Measurements from ENCODE around the gene KRT82. TPM values are rescaled to one million over a fixed set of nuclear protein-coding genes. Genes with fewer than 3 reads are reported as not detected.
A peak's percentile ranks its signal among the peaks of the same experiment; 100 is the strongest.

KRT82 gene
- total RNA-seq, 2 donors from 2014 or later: not detected

- H3K27ac Mint-ChIP-seq: no peak overlapping the region
- H3K9me3 Mint-ChIP-seq: no peaks in the 10 kb centered on the region
- peaks cover 4% of the 10 kb centered on the region for H3K4me1 Mint-ChIP-seq
- H3K4me3 Mint-ChIP-seq: no peak overlapping the region
- H3K27me3 Mint-ChIP-seq: peaks cover 32% of the 10 kb centered on the region
- H3K36me3 Mint-ChIP-seq (ENCODE audit: low read depth): no peaks in the 10 kb centered on the region
- ATAC-seq (replicated peaks): no peak
Measured at GRCh38 chr12:52439420-52439819, 33.3 kb upstream of the KRT82 start.

DNA sequence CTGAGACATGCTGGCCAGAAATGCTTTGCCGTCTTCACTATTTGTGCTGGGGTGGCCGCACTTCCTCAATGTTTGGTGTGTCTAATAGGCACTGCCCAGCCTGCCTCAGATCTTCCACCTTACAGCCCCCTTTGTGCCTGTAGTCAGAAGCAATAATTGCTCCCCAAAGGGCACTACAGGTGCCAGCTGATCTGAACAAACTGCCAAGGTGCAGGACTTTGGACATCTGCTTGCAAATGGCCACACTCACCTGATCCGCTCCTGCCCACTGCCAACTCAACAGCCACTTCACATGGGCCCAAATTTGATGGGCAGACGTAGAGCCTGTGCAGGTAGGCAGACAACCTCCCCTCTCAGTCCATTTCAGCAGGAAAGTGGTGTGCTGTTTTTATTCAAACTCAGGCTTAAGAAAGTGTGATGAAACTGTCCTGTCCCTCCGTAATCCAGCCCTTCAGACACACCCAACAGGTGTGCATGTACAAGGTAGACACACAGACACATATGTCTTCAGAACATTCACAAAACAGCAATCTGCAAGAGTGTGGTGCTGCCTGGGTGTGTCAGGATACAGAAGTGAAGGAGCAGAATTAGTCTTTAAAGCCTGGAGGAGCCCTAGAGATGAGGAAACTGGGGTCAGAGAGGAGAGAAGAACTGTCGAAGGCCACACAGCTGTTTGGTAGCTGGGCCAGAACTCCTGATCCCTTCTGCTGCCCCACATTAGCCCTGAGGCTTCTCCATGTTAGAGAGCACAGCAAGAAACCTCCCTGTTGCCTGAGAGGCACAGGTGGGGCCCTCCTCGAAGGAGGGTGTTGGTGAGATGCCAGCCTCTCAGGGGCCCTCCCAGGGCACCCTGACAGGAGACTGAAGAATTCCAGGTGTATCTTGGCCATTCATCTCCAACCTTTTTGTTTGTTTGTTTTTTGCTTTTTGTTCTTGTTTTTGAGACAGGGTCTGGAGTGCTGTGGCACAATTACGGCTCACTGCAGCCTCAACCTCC lies 32.5 kb upstream of the KRT82 start:
- Mint-ChIP-seq H3K27ac (no peak overlapping the region), H3K9me3 (no peaks in the 10 kb centered on the region), H3K4me1 (peaks cover 4% of the 10 kb centered on the region), H3K27me3 (peaks cover 32% of the 10 kb centered on the region), H3K4me3 (no peak overlapping the region), H3K36me3 (ENCODE audit: low read depth) (no peaks in the 10 kb centered on the region)
- no peak for ATAC-seq (replicated peaks)

- no peaks in the 10 kb centered on the region for H3K36me3 Mint-ChIP-seq (ENCODE audit: low read depth)
- no peaks in the 10 kb centered on the region for H3K9me3 Mint-ChIP-seq
- H3K4me1 Mint-ChIP-seq: peaks cover 4% of the 10 kb centered on the region
- peaks cover 30% of the 10 kb centered on the region for H3K27me3 Mint-ChIP-seq
- H3K4me3 Mint-ChIP-seq: no peak overlapping the region
- ATAC-seq (replicated peaks): no peak
- H3K27ac Mint-ChIP-seq: no peak overlapping the region
Measured at GRCh38 chr12:52437508-52437907, 31.4 kb upstream of the KRT82 start.

GRCh38 chr12:52436828-52437474 lies 30.8 kb upstream of the KRT82 start:
- ATAC-seq (replicated peaks): no peak
- Mint-ChIP-seq H3K9me3 (no peaks in the 10 kb centered on the region), H3K27ac (no peak overlapping the region), H3K27me3 (peaks cover 28% of the 10 kb centered on the region), H3K36me3 (ENCODE audit: low read depth) (no peaks in the 10 kb centered on the region), H3K4me1 (peaks cover 4% of the 10 kb centered on the region), H3K4me3 (no peak overlapping the region)

GRCh38 chr12:52436000-52436827 lies 30.1 kb upstream of the KRT82 start:
- Mint-ChIP-seq H3K9me3 (no peaks in the 10 kb centered on the region), H3K36me3 (ENCODE audit: low read depth) (no peaks in the 10 kb centered on the region), H3K4me1 (peaks cover 4% of the 10 kb centered on the region), H3K27ac (no peak overlapping the region), H3K27me3 (peaks cover 29% of the 10 kb centered on the region), H3K4me3 (no peak overlapping the region)
- ATAC-seq (replicated peaks): no peak

DNA sequence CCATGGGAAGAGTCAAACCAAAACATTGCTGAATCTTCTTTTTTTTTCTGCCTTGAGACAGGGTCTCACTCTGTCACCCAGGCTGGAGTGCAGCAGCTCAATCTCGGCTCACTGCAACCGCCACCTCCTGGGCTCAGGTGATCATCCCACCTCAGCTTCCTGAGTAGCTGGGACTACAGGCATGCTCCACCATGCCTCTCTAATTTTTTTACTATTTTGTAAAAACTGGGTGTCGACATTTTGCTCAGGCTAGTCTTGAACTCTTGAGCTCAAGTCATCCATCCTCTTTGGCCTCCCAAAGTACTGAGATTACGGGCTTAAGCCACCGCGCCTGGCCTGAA lies 29.5 kb upstream of the KRT82 start:
- Mint-ChIP-seq H3K9me3 (no peaks in the 10 kb centered on the region), H3K27ac (no peak overlapping the region), H3K27me3 (peaks cover 29% of the 10 kb centered on the region), H3K4me1 (peaks cover 4% of the 10 kb centered on the region), H3K4me3 (no peak overlapping the region), H3K36me3 (ENCODE audit: low read depth) (no peaks in the 10 kb centered on the region)
- ATAC-seq (replicated peaks): peak; percentile 16

DNA sequence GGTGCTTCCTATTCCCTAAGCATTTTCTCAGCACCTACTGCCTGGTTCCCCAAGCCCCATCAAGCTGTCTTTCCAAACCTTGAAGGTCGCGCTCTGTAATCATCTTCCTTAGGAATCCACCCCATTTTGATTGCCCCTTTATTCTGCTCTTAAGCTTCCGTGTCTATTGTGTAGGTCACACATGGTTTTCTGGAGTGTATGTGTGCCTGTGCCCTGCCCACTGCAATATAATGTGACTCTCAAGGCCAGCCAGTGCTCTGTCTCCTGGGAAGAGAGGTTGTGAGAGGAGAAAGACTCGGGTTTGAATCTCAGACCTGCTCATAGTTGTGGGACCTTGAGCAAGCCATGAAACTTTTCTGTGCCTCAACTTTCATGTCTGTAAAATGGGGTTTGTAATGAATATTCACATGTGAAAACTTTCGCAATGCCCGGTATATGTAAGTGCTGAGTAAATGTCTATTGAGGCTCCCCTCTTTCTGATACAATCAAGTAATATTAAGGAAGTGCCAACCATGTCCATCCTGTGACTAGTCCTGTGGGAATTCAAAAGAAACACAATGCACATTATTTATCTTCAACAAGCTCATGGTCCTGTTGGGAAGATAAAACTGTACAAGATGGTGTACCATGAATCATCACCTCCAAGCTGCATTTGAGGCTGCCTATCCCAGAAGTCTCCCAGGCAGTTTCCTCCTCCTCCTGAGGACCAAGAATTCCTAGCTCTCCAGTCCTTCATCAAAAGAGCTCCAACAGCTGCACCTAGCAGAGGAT lies 28.8 kb upstream of the KRT82 start:
- no peaks in the 10 kb centered on the region for H3K36me3 Mint-ChIP-seq (ENCODE audit: low read depth)
- no peak for ATAC-seq (replicated peaks)
- no peaks in the 10 kb centered on the region for H3K9me3 Mint-ChIP-seq
- no peak overlapping the region for H3K4me3 Mint-ChIP-seq
- peaks cover 32% of the 10 kb centered on the region for H3K27me3 Mint-ChIP-seq
- H3K4me1 Mint-ChIP-seq: peaks cover 4% of the 10 kb centered on the region
- H3K27ac Mint-ChIP-seq: no peak overlapping the region

DNA sequence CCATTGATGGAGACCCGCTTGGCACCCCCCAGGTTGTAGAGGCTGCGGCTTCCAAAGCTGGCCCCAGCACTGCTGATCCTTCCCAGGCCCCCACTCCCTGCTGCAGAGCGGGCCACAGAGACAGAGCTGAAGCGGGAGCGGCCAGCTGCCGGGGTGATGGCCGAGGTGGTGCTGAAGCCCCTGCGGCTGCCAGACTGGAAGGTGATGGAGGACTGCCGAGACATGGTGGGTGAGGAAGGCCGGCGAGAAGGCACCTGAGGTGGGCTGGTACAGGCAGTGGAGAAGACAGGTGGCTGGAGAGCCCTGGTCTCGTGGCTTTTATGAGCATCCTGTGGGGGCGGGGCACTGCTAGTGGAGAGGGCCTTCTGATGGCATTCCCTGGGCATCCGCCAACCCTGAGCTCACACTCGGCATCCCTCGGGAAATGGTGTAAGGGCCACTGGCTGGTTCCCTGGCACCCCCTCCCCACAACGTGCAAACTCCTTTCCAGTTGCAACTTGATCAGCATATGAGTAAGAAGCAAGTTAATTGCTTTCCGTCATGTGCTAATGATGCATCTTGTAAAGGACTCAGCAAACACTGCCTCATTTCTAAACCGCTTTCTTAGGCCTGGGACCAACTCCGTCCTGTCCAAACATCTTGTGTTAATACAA lies 28.1 kb upstream of the KRT82 start, which contains the start of gene KRT75:
Gene KRT75 (minus strand): TSS at position 291 of the 653 bp plus-strand sequence. CDS start 67 bp downstream, at position 224.
- Mint-ChIP-seq H3K9me3 (no peaks in the 10 kb centered on the region), H3K27ac (no peak within 1 kb of the TSS), H3K27me3 (peaks cover 30% of the 10 kb centered on the region), H3K36me3 (ENCODE audit: low read depth) (no peaks in the 10 kb centered on the region), H3K4me3 (no peak within 1 kb of the TSS), H3K4me1 (peaks cover 4% of the 10 kb centered on the region)
- no peak for ATAC-seq (replicated peaks)

DNA sequence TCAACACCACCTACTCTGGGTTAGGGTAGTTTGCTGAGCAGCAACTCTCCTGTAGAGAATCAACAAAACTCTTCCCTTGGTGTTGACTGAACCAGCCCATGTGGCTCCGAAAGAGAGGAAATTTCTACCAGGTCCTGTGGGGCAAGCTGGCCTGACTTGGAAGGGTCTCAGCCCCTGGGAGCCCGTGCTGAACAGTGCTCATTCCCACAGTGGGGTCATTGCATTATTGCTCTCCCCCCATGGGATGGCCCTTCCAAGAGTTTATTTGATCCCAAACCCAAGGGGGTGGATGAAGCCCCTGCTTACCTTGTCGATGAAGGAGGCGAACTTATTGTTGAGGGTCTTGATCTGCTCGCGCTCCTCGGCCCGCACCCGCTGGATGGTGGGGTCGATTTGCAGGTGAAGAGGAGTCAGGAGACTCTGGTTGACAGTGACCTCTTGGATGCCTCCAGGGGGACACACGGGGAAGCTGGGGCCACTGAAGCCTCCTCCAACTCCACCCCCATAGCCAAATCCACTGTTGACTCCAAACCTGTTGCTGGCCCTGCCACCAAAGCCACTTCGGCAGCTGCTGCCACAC lies 27.5 kb upstream of the KRT82 start:
- Mint-ChIP-seq H3K27ac (no peak overlapping the region), H3K27me3 (peaks cover 36% of the 10 kb centered on the region), H3K36me3 (ENCODE audit: low read depth) (no peaks in the 10 kb centered on the region), H3K4me1 (peaks cover 4% of the 10 kb centered on the region), H3K9me3 (no peaks in the 10 kb centered on the region), H3K4me3 (no peak overlapping the region)
- no peak for ATAC-seq (replicated peaks)

- Mint-ChIP-seq H3K4me3 (no peak overlapping the region), H3K27me3 (peaks cover 40% of the 10 kb centered on the region), H3K36me3 (ENCODE audit: low read depth) (no peaks in the 10 kb centered on the region), H3K4me1 (peaks cover 4% of the 10 kb centered on the region), H3K9me3 (no peaks in the 10 kb centered on the region), H3K27ac (no peak overlapping the region)
- ATAC-seq (replicated peaks): no peak
Measured at GRCh38 chr12:52432559-52433207, 26.5 kb upstream of the KRT82 start.

DNA sequence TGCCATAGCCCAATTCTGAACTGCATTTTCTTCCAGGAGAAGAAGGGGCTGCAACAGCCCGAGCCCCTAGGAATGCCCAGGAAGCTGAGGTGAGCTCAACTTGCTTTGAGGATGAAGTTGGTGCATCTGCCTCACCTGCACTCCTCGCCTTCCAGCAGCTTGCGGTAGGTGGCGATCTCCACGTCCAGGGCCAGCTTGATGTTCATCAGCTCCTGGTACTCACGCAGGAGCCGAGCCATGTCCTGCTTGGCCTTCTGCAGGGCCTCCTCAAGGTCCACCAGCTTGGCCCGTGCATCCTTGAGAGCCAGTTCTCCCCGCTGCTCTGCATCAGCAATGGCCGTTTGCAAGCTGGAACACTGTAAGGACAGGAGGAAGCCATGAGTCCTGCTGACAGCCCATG lies 22.0 kb upstream of the KRT82 start:
- no peaks in the 10 kb centered on the region for H3K4me1 Mint-ChIP-seq
- no peaks in the 10 kb centered on the region for H3K36me3 Mint-ChIP-seq (ENCODE audit: low read depth)
- H3K4me3 Mint-ChIP-seq: no peak overlapping the region
- H3K9me3 Mint-ChIP-seq: no peaks in the 10 kb centered on the region
- peaks cover 40% of the 10 kb centered on the region for H3K27me3 Mint-ChIP-seq
- no peak overlapping the region for H3K27ac Mint-ChIP-seq
- no peak for ATAC-seq (replicated peaks)

GRCh38 chr12:52427083-52427482 lies 20.9 kb upstream of the KRT82 start:
- H3K27me3 Mint-ChIP-seq: peaks cover 40% of the 10 kb centered on the region
- no peaks in the 10 kb centered on the region for H3K9me3 Mint-ChIP-seq
- H3K36me3 Mint-ChIP-seq (ENCODE audit: low read depth): no peaks in the 10 kb centered on the region
- no peak for ATAC-seq (replicated peaks)
- H3K27ac Mint-ChIP-seq: no peak overlapping the region
- H3K4me3 Mint-ChIP-seq: no peak overlapping the region
- H3K4me1 Mint-ChIP-seq: no peaks in the 10 kb centered on the region

DNA sequence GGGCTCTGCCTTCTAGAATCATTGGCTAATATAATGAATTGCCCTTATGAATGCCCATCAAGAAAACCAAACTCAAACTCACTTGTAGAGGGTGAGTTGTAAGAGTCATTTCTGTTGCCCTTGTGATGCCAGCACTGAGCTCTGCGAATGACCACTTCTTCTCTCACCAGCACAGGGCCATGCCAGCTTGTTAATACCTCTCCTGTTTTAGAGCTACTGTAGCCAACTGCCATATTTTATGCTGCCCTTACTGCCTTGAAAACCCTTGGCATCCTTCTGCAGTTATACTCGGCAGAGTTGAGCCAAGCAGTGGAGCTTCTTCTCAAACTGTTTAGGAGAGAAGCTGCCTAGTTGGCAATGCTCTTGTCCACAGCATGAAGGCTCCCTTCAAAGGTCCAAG lies 19.9 kb upstream of the KRT82 start:
- no peaks in the 10 kb centered on the region for H3K4me1 Mint-ChIP-seq
- peaks cover 35% of the 10 kb centered on the region for H3K27me3 Mint-ChIP-seq
- H3K36me3 Mint-ChIP-seq (ENCODE audit: low read depth): no peaks in the 10 kb centered on the region
- ATAC-seq (replicated peaks): no peak
- H3K9me3 Mint-ChIP-seq: no peaks in the 10 kb centered on the region
- H3K4me3 Mint-ChIP-seq: no peak overlapping the region
- no peak overlapping the region for H3K27ac Mint-ChIP-seq
